ENCODE data around the gene SLC38A1.
"Not testable (repeated sequence)": the region's sequence is repeated elsewhere in the genome, so short reads cannot be mapped to it uniquely, and the experiment has no call there.

The SLC38A1 gene

GRCh38 chr12:46263140-46264016 lies 5.5 kb downstream of the SLC38A1 start:
- no peak for DNase-seq

DNA sequence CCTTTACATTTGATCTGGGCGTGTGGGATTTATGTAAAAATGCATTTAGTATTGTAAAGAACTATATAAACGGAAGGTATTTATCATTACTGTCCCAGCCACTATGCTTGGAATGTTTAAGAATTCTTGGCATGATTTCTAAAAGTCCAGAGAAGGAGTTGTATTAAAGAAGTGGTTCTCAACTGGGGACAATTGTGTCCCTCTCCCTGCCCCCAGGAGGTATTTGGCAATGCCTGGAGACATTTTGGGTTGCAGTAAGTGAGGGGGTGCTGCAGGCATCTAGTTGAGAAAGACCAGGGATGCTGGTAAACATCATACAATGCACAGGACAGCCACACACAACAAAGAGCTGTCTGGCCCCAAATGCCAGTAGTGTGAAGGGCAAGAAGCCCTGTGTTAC lies 7.2 kb downstream of the SLC38A1 start:
- DNase-seq, result no peak

DNA sequence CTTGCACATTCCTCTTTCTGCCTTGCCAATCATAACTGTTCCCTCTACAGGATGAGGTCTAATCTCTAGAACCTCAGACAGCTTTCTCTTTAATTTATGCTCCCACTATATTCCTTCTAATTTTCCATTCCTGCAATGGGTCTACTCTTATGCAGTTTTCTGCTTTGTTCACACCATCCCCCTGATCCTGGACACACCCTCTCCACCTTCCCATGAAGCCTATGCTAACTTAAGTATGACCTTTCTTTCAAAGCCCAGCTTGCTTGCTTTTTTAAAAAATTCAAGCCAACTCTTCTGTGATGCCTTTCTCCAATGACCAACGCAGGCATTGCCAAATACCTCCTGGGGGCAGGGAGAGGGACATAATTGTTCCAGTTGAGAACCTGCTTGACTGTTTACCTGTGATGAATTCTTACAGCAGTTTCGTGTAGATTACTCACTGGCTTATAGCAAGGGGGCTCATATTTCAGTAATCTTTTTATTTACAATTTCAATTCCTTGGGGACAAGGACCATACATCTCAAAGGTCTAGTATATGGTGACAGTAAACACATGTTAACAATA lies 7.8 kb downstream of the SLC38A1 start:
- no peak for DNase-seq

DNA sequence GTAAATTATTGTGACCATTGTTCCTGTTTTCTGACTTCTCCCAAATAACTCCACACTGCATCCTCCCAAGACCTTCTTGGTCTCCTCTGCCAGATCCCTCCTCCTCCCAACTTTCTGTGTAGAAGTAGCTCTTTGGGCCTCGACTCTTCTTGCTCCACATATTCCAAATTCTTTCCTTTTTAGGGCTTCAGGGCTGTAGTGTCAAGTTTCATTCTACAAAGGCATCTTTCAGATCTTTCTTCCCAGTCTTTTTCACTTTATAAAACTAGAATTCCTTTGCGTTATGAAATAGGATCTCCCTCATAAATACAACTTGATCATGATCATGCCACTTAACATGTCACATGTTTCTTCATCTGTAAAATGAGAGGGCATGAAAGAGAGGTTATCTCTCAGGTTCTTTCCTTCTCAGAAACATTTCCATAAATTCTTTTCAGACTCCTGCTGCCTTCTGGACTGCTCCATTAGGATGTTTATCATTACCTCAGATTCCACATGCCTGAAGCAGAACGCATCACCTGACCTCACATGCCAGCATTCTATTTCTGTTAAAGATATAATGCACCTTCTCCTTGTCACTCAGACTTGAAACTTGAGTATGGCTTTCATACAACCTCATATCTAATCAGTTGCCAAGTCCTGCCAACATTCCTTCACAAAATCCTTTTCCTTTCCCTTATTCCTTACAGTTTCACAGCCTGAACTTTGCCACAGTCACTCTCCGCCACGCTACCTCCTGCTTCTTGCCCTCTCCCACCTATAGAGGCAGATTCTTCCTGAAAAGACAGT lies 8.5 kb downstream of the SLC38A1 start:
- no peak for DNase-seq

DNA sequence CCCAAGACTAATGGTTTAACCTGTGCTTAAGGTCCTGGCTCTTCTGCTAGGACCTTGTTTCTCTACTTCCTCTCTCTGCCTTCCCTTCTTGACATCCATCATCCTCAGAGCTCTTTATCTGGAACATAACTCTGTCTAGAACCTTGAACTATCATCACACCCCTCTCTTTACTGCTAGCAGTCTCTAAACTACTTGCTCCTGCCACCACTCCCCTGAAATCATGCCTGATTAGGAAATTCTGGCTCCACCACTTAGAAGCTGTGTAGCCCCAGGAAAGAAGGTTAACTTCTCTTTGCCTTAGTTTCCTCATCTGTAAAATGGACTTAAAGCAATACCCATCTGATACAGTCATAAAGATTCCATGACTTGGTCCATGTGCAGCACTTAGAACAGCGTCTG lies 9.1 kb downstream of the SLC38A1 start:
- no peak for DNase-seq

DNA sequence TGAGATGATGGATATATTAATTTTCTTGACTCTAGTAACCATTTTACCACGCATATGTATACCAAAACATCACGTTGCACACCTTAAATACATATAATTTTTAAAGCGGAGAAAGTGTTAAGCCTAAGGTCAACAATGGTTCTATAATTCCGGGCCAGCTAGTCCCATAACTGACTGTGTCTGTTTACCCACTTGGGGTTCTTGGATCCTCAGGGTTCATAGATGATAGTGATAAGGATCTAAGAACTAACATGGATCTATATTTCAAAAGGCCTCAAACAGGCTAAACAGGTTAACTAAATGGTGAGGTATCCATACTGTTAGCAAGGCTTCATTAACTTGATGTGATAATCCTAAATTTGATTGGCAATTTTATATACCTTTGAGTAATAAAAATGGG lies 9.8 kb downstream of the SLC38A1 start:
- DNase-seq, result no peak

DNA sequence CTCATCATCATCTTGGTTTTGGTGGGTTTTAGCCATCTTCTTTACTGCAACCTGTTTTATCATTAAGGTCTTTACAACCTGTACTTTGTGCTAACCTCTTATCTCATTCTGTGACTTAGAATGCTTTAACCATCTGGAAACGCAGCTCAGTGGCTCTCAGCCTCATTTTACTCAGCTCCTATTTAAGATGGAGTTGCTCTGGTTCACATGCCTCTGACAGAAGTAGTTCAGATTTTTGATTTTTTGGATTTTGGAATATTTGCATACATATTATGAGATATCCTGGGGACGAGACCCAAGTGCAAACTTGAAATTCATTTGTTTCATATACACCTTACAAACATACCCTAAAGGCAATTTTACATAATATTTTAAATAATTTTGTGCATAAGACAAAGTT lies 10.7 kb downstream of the SLC38A1 start:
- no peak for DNase-seq

DNA sequence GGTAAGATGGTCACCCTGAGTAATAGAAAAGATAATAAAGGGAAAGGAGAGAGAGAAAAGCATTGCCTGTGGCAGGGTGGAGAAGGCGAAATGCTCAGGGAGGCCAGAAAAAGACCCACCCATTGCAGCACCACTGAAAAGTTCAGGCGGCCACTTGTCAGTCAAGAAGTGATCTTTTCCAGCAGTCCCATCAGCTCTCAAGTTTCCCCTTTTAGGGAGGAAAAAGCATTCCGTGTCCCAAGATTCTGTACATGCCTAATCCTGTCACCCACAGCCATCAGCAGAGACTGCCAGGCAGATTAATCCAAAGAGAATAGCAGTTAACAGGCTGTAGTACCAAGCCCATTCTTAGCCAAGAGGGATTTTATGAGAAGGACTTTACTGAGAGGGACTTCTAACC lies 11.9 kb downstream of the SLC38A1 start:
- DNase-seq, result no peak

- DNase-seq, result no peak
Measured at GRCh38 chr12:46253544-46254162, 15.2 kb downstream of the SLC38A1 start.

DNA sequence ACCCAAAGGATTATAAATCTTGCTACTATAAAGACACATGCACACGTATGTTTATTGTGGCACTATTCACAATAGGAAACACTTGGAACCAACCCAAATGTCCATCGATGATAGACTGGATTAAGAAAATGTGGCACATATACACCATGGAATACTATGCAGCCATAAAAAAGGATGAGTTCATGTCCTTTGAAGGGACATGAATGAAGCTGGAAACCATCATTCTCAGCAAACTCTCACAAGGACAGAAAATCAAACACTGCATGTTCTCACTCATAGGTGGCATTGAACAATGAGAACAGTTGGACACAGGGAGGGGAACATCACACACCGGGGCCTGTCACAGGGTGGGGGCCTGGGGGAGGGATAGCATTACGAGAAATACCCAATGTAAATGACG lies 16.8 kb downstream of the SLC38A1 start:
- not testable (repeated sequence) for DNase-seq

GRCh38 chr12:46249960-46250359 lies 18.9 kb downstream of the SLC38A1 start:
- not testable (repeated sequence) for DNase-seq

DNA sequence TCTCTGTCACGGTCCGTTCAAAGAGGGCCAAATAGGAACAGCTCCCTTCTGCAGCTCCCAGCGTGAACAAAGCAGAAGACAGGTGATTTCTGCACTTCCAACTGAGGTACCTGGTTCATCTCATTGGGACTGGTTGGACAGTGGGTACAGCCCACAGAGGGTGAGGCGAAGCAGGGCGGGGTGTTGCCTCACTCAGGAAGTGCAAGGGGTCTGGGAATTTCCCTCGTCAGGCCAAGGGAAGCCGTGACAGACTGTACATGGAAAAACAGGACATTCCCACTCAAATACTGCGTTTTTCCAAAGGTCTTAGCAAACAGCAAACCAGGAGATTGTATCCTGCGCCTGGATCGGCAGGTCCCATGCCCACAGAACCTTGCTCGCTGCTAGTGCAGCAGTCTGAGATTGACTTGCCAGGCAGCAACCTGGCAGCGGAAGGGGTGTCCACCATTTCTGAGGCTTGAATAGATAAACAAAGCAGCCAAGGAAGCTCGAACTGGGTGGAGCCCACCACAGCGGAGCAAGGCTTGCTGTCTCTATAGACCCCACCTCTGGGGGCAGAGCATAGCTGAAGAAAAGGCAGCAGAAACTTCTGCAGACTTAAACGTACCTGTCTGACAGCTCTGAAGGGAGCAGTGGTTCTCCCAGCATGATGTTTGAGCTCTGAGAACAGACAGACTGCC lies 22.7 kb downstream of the SLC38A1 start:
- no peak for DNase-seq

DNA sequence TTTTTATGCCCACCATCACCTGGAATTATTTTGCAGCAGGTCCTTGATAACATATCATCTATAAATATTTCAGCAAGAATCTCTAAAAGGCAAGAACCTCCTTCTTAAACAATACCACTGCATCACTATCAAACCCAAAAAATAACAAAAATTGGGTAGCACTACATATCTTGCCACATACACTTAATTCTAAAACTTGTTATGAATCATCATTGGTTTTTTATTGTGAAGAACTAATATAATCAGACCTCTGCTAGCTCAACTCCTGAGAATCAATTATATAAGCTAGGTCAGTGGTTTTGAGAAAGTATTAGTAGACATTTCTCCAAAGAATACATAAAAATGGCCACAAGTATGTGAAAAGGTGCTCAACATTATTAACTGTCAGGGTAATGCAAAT lies 23.8 kb downstream of the SLC38A1 start:
- DNase-seq, result no peak

DNA sequence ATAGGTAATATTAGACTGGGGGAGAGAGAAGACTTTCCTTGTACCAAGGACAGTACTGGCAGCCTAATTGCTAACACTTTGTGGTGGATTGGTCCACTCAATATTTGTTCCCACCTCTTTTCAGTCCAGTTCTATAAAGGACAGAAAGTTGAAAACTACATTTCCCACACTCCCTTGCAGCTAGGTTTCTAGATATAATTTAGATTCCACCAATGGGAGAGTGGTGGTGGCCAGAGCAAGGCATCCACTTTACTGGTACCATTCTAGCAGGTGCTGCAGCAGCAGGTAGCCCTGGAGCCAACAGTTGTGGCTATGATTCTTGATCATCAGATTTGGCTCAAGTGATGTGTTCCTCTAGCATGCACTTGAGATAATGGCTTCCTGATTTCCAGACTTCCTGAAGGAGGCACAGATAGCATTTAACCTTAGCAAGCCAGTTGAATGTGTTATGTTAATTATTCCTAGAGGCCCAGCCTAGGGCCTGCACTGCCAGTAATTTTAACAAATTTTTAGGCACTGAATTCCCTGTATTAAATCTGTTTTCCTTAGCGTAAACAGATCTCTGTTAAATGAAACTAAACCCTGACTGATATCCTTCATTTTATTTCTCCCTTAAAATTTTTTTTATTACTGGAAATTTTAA lies 24.4 kb downstream of the SLC38A1 start:
- no peak for DNase-seq

- DNase-seq, result no peak
Measured at GRCh38 chr12:46242569-46242968, 26.3 kb downstream of the SLC38A1 start.

DNA sequence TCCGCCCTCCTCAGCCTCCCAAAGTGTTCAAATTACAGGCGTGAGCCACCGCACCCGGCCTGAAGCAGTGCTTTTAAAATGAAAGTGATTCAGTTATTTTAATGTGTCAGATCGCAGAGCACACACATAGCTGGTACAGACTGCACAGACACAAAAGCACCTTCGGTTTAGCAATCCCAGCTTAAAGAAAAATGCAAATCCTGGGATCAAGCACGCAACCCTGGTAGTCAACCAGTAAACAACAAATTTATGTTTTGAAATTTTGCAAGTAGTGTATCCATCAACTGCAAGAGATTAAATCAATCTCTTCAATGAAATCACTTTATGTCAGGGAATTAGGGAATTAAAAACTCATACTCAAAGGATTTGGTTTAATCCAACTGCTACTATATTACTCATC lies 28.4 kb downstream of the SLC38A1 start:
- DNase-seq, result no peak

DNA sequence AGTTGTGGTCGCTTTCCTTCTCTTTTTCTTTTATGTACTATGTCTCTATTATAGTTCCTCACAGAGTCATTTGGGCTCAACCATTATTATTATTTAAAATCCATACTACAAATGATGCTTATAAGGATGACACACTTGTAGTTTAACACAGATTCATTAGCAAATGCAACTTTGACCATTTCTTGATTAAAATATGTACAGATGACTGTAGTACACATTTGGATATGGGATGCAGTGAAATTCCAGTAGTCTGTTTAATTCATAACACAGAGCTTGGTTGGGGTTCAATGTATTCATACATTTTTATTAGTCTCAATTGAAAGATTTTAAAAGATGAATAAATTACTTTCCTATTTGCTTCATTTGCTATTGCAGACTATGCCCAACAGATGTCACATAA lies 30.0 kb downstream of the SLC38A1 start:
- no peak for DNase-seq

- no peak for DNase-seq
Measured at GRCh38 chr12:46237371-46238045, 31.3 kb downstream of the SLC38A1 start.

GRCh38 chr12:46234000-46234399 lies 34.8 kb downstream of the SLC38A1 start:
- no peak for DNase-seq

DNA sequence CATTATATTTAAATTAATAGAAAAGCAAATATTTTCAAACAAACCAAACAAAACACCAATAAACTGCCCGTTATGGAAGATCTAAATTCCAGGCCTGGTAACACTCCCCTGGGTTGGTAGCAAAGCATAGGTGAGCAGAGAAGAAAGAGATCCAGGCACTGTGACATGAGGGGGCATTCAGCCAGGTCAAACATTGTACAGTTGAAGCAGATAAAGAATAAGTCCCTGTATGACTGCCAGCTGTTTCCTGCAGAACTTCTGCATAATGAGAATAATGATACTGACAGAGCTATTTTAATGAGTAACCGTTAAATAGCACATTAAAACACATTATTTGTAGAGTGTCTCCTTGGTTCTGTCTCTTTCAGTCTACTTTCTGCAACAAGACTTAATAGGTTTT lies 35.4 kb downstream of the SLC38A1 start:
- no peak for DNase-seq

DNA sequence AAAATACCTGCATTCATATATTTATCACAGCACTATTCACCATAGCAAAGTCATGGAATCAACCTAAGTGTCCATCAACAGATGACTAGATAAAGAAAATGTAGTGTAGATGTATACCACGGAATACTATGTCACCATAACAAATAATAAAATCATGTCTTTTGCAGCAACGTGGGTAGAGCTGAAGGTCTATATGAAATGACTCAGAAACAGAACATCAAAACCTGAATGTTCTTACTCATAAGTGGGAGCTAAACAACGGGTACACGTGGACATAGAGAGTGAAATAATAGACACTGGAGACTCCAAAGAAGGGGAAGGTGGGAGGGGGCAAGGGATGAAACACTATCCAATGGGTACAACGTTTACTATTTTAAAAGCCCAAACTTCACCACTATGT lies 37.9 kb downstream of the SLC38A1 start:
- DNase-seq, result no peak

DNA sequence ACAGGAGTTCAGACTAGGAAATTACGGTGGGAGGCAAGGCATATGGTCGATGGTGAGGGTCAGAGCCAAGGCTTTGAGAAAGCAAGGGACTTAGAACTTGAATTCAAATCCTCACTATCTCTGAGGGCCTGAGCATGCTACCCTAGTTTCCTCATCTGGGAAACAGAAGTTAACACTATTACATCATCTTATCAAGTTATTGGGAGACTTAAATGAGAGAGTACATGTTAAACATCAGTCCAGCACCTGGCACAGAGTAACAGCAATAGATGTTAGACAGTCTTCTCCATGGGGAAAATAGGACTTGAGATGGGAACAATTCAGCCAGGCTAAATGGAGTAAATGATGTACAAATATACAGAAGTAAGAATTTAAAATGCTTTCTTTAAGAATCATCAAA lies 38.5 kb downstream of the SLC38A1 start:
- no peak for DNase-seq
